ENCODE measurements around the gene TENM4. TPM values are rescaled to one million over a fixed set of nuclear protein-coding genes. Genes with fewer than 3 reads are reported as not detected.

TENM4 gene
- total and polyA plus RNA-seq, 5 experiments from 2014 or later = not detected

DNA sequence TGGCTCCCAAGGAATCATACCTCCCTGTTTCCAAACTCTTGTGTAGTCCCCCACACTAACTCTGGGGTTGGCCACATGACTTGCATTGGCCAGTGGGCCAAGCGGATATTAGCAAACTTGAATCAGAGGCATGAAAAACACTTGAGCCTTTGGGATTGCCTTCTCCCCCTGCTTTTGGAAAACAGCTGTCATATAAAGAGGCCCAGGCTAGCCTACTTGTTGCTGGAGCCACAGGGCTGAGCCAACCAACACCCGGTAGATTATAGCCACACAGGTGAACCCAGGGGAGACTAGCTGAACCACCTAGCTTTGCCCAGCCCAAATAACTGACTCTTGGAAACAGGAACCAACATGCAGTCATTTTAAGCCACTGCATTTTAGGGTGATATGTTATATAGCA is 354.8 kb downstream of the TENM4 start:
- no peaks in the 10 kb centered on the region for H3K27me3 Mint-ChIP-seq
- POLR2A ChIA-PET = no interaction called here
- DNase-seq = no peak

DNA sequence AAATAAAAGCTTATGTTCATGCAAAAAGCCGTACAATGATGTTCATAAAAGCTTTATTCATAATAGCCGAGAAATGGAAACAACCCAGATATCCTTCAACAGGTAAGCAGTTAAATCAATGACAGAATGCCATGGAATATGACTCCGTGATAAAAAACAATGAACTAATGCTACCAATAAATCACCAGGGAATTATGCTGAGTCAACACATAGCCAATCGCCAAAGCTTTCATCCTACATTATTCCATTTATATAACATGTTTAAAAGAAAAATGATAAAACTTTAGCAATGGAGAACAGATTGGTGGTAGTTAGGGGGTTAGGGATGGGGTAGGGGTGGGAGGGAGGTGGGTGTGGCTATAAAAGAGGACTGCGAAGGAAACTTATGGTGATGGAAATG is 356.4 kb downstream of the TENM4 start:
- H3K36me3 Mint-ChIP-seq = no peaks in the 10 kb centered on the region
- DNase-seq = no peak
- H3K4me3 Mint-ChIP-seq = no peak overlapping the region
- H3K27me3 Mint-ChIP-seq = no peaks in the 10 kb centered on the region
- H3K27ac Mint-ChIP-seq = no peak overlapping the region
- no peak for ATAC-seq
- no peaks in the 10 kb centered on the region for H3K9me3 Mint-ChIP-seq
- H3K4me1 Mint-ChIP-seq = no peaks in the 10 kb centered on the region
- POLR2A ChIA-PET = no interaction called here

More for the DNA sequence above, 354.8 kb downstream of the TENM4 start:
- no peaks in the 10 kb centered on the region for H3K36me3 Mint-ChIP-seq
- H3K27ac Mint-ChIP-seq = no peak overlapping the region
- ATAC-seq = no peak
- no peak overlapping the region for H3K4me3 Mint-ChIP-seq
- no peaks in the 10 kb centered on the region for H3K4me1 Mint-ChIP-seq
- H3K9me3 Mint-ChIP-seq = no peaks in the 10 kb centered on the region

- DNase-seq (no peak), ATAC-seq (no peak)
- Mint-ChIP-seq H3K4me3 (no peak overlapping the region), H3K36me3 (no peaks in the 10 kb centered on the region), H3K27me3 (no peaks in the 10 kb centered on the region), H3K9me3 (no peaks in the 10 kb centered on the region), H3K27ac (no peak overlapping the region), H3K4me1 (no peaks in the 10 kb centered on the region)
- POLR2A ChIA-PET = no interaction called here
Measured at GRCh38 chr11:79083352-79083751, 357.5 kb downstream of the TENM4 start.

DNA sequence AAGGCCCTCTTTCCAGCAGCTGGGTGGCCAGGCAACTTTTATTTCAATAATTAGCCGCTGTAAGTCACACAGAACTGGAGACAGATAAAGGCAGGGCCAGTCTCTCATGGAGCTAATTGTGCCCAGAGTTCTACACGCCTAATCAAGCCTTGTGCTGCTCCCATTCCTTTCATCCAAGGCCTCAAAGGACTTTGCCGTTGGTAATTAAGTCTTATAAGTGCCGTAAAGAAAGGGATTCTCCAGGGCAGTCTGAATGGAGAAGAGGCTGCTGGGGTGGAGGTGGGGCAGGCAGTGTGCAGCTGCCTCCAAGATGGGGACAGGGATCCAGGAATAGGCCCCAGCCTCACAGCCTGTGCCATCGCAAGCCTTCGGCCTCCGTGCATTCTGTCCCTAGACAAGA is 357.9 kb downstream of the TENM4 start:
- ATAC-seq (no peak), DNase-seq (no peak)
- POLR2A ChIA-PET = no interaction called here
- H3K4me3 Mint-ChIP-seq = no peak overlapping the region
- H3K9me3 Mint-ChIP-seq = no peaks in the 10 kb centered on the region
- H3K36me3 Mint-ChIP-seq = no peaks in the 10 kb centered on the region
- H3K4me1 Mint-ChIP-seq = no peaks in the 10 kb centered on the region
- H3K27me3 Mint-ChIP-seq = no peaks in the 10 kb centered on the region
- H3K27ac Mint-ChIP-seq = no peak overlapping the region

DNA sequence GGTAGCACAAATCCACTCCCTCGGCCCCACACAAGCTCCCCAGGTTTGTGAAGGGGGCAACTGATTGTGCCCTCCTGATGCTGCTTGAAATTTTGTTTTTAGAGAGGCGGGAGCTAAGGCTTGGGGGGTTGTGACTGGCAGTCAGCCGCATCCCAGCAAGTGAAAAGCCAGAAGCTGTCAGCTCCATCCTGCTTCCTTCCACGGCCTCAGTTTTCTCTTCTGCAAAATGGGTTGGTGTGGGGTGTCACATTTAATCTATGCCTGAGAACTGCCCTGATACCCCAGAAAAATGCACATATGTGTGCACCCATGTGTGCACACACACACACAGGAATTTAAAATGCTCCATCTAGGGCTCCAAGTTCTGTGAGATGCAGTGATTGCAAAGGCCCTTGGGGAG is 358.6 kb downstream of the TENM4 start:
- H3K36me3 Mint-ChIP-seq = no peaks in the 10 kb centered on the region
- H3K4me1 Mint-ChIP-seq = no peaks in the 10 kb centered on the region
- POLR2A ChIA-PET = no interaction called here
- H3K4me3 Mint-ChIP-seq = no peak overlapping the region
- DNase-seq (no peak), ATAC-seq (no peak)
- no peak overlapping the region for H3K27ac Mint-ChIP-seq
- peaks cover 0 to 4% (median 0%) of the 10 kb centered on the region in 5 donors for H3K27me3 Mint-ChIP-seq
- H3K9me3 Mint-ChIP-seq = no peaks in the 10 kb centered on the region

DNA sequence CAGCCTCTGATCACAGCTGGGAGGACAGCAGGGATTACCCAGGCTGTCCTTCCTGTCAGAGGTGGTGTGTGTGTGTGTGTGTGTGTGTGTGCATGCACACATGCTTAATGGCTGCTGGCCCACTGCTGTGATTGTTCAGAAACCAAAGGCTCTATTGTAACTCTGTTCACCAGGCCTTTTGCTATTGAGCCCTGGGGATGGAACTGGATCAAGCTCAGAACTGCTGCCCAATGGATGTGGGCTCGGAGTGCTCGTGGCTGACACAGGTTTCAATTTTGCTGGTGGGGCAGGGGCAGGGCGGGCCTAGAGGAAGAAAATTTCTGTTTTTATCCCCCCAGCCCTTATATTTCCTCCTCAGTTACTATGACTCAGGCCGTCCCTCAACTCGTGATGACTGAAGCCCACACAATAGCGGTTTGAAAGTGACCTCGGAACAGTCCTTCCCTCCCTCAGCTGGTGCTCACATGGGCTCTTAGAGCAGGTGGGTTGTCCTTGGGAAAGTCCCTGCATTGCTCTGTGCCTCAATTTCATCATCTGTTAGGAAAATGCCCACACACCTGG is 359.3 kb downstream of the TENM4 start:
- Mint-ChIP-seq H3K27me3 (peaks cover 0 to 4% (median 0%) of the 10 kb centered on the region in 5 donors), H3K4me3 (no peak overlapping the region), H3K4me1 (no peaks in the 10 kb centered on the region), H3K9me3 (no peaks in the 10 kb centered on the region), H3K27ac (no peak overlapping the region), H3K36me3 (no peaks in the 10 kb centered on the region)
- ATAC-seq (no peak), DNase-seq (no peak)
- POLR2A ChIA-PET = no interaction called here

GRCh38 chr11:79080551-79080950 is 360.3 kb downstream of the TENM4 start:
- ATAC-seq (no peak), DNase-seq (no peak)
- H3K4me3 Mint-ChIP-seq = no peak overlapping the region

GRCh38 chr11:79078999-79079398 is 361.8 kb downstream of the TENM4 start:
- Mint-ChIP-seq H3K27me3 (peaks cover 0 to 4% (median 0%) of the 10 kb centered on the region in 5 donors), H3K9me3 (peaks cover 0 to 3% (median 0%) of the 10 kb centered on the region in 9 donors), H3K36me3 (no peaks in the 10 kb centered on the region), H3K4me3 (no peak overlapping the region), H3K4me1 (no peaks in the 10 kb centered on the region), H3K27ac (no peak overlapping the region)
- ATAC-seq (no peak), DNase-seq (no peak)
- POLR2A ChIA-PET = no interaction called here

More at GRCh38 chr11:79080551-79080950, 360.3 kb downstream of the TENM4 start:
- H3K4me1 Mint-ChIP-seq = no peaks in the 10 kb centered on the region
- H3K27ac Mint-ChIP-seq = peak overlapping the region in 1 of 10 donors; percentile 46
- peaks cover 0 to 3% (median 0%) of the 10 kb centered on the region in 9 donors for H3K9me3 Mint-ChIP-seq
- POLR2A ChIA-PET = no interaction called here
- H3K36me3 Mint-ChIP-seq = no peaks in the 10 kb centered on the region
- H3K27me3 Mint-ChIP-seq = peaks cover 0 to 4% (median 0%) of the 10 kb centered on the region in 5 donors

GRCh38 chr11:79078456-79078855 is 362.4 kb downstream of the TENM4 start:
- ATAC-seq (no peak), DNase-seq (no peak)
- POLR2A ChIA-PET = no interaction called here
- Mint-ChIP-seq H3K4me1 (no peaks in the 10 kb centered on the region), H3K36me3 (no peaks in the 10 kb centered on the region), H3K4me3 (no peak overlapping the region), H3K27me3 (peaks cover 0 to 4% (median 0%) of the 10 kb centered on the region in 5 donors), H3K9me3 (peaks cover 0 to 3% (median 0%) of the 10 kb centered on the region in 9 donors), H3K27ac (no peak overlapping the region)

- peaks cover 0 to 4% (median 0%) of the 10 kb centered on the region in 5 donors for H3K27me3 Mint-ChIP-seq
- no peaks in the 10 kb centered on the region for H3K36me3 Mint-ChIP-seq
- H3K4me3 Mint-ChIP-seq = no peak overlapping the region
- H3K9me3 Mint-ChIP-seq = peaks cover 0 to 3% (median 0%) of the 10 kb centered on the region in 9 donors
- H3K4me1 Mint-ChIP-seq = no peaks in the 10 kb centered on the region
- H3K27ac Mint-ChIP-seq = no peak overlapping the region
- POLR2A ChIA-PET = no interaction called here
- no peak for DNase-seq
- ATAC-seq = no peak
Measured at GRCh38 chr11:79077702-79078330, 363.0 kb downstream of the TENM4 start.

- H3K9me3 Mint-ChIP-seq = peaks cover 0 to 3% (median 0%) of the 10 kb centered on the region in 9 donors
- no peak overlapping the region for H3K27ac Mint-ChIP-seq
- no peaks in the 10 kb centered on the region for H3K4me1 Mint-ChIP-seq
- POLR2A ChIA-PET = no interaction called here
- H3K27me3 Mint-ChIP-seq = peaks cover 0 to 4% (median 0%) of the 10 kb centered on the region in 5 donors
- peak in 1 of 10 donors; percentile 7 for DNase-seq
- H3K4me3 Mint-ChIP-seq = no peak overlapping the region
- no peak for ATAC-seq
- no peaks in the 10 kb centered on the region for H3K36me3 Mint-ChIP-seq
Measured at GRCh38 chr11:79076526-79077115, 364.2 kb downstream of the TENM4 start.

DNA sequence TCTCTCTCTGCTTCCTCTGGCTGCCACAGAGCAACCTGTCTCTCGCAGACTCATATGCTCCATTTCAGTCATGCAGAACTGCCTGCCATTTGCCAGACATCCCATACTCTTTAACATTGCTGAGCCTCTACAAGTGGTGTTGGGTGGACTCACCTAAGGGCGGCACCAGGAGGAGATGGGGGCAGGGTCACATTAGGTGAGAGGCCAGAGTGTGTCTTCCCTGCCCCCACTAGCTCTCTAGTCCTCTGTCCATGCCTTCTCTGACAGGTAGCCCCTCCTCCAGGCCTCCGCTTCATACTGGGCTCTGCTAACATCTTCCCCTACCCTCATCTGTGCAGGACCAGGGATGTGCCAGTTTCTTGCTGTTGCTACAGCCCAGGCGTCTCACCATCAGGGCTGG is 366.3 kb downstream of the TENM4 start:
- Mint-ChIP-seq H3K27ac (no peak overlapping the region), H3K9me3 (peaks cover 0 to 3% (median 0%) of the 10 kb centered on the region in 9 donors), H3K4me3 (no peak overlapping the region), H3K27me3 (peaks cover 0 to 9% (median 0%) of the 10 kb centered on the region in 5 donors), H3K4me1 (no peaks in the 10 kb centered on the region), H3K36me3 (no peaks in the 10 kb centered on the region)
- DNase-seq = no peak
- no peak for ATAC-seq
- POLR2A ChIA-PET = no interaction called here

DNA sequence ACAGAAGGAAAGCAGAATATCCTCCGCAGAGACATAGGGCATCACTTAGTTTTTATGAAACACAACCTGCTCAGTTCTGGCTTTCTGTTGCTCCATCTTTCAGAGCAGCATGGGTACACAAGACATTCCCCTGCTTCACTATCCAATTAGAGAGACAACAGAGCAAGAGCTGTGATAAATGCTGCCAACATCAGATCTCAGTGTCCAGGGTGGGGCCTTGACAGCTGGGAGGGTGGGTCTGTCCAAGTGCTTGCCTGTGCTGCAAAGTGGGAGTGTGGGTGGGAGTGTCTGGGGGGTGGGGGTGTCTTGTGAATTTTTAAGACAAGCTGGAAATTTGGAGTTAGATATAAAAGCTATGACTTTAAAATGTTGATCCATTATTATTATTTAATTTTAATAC is 369.6 kb downstream of the TENM4 start:
- Mint-ChIP-seq H3K27me3 (peaks cover 3 to 20% (median 8%) of the 10 kb centered on the region in 5 donors), H3K27ac (no peak overlapping the region)

More for the DNA sequence above, 369.6 kb downstream of the TENM4 start:
- H3K9me3 Mint-ChIP-seq = peaks cover 0 to 3% (median 0%) of the 10 kb centered on the region in 9 donors
- H3K36me3 Mint-ChIP-seq = no peaks in the 10 kb centered on the region
- DNase-seq (no peak), ATAC-seq (no peak)
- H3K4me3 Mint-ChIP-seq = no peak overlapping the region
- H3K4me1 Mint-ChIP-seq = peaks cover 0 to 6% (median 2%) of the 10 kb centered on the region in 4 donors
- POLR2A ChIA-PET = no interaction called here

Measured in naive thymus-derived CD8-positive, alpha-beta T cell (primary cell).